Prostate gland (tissue), 2 donors: Measurements from ENCODE around the gene CAB39L. TPM values are rescaled to one million over a fixed set of nuclear protein-coding genes. Genes with fewer than 3 reads are reported as not detected.

Experiments
- DNase-seq: peaks from one replicate; pipeline ENCODE4 v3.0.0-alpha.2; 2019; ENCODE audit warnings: low spot score
- H3K27ac ChIP-seq, 2 donors: fragments of 200-600 bp; sonication (generic); 2 replicates each; pipeline ENCODE4 v1.5.1; 2017 to 2019
- H3K27me3 ChIP-seq: fragments of 200-600 bp; sonication (generic); replicated peaks from 2 replicates; pipeline ENCODE4 v1.5.1; 2019; ENCODE audit not compliant: insufficient read depth
- H3K36me3 ChIP-seq, 2 donors: fragments of 200-600 bp; sonication (generic); 1 replicate in 1 of 2; 2 replicates in 1 of 2; pipeline versions ENCODE4 v1.5.1 to v1.8.1; 2017 to 2019
- H3K4me1 ChIP-seq: fragments of 200-600 bp; sonication (generic); replicated peaks from 2 replicates; pipeline ENCODE4 v1.5.1; 2019
- H3K4me3 ChIP-seq, 2 donors: fragments of 200-600 bp; sonication (generic); 2 replicates each; pipeline ENCODE4 v1.5.1; 2017 to 2019
- H3K9me3 ChIP-seq: fragments of 200-600 bp; sonication (generic); 2 replicates; pipeline ENCODE4 v1.5.1; 2017
- POLR2A ChIP-seq: fragments of 450-650 bp; IDR thresholded peaks from one replicate; pipeline ENCODE4 v1.6.1; 2016; ENCODE audit warnings: antibody characterized with exemption, mild to moderate bottlenecking
- POLR2AphosphoS5 ChIP-seq: sonication (generic); formaldehyde crosslinking; IDR thresholded peaks from one replicate; pipeline ENCODE4 v1.6.1; 2017; ENCODE audit warnings: antibody characterized with exemption
- WGBS: methylation state at CpG from one replicate; pipeline ENCODE4 v1.1.5; 2018; 5-methylcytosine and 5-hydroxymethylcytosine counted together
- intact Hi-C: fragments of 100-400 bp; cut with DNase I; formaldehyde crosslinking; loops from one replicate; pipeline ENCODE4 v1.14.2; 2022
- total RNA-seq, 2 donors: library from RNA; depleted of rRNA; stranded (reverse); fragments of >200 nt; gene quantifications; one replicate each; pipeline ENCODE4 v1.1.0, GENCODE V29; 2016
- TF ChIP-seq, protein P1 (sequence below), 4 experiments: fragments of 200-600 bp in 2 of 4; fragments of 450-650 bp in 2 of 4; sonication (generic) in 2 of 4; IDR thresholded peaks; 1 replicate in 3 of 4; 2 replicates in 1 of 4; pipeline ENCODE4 v1.5.1; 2016 to 2019; ENCODE audit warnings: antibody characterized with exemption in 4 of 4, mild to moderate bottlenecking in 2 of 4, moderate library complexity in 2 of 4

Gene CAB39L
- total RNA-seq, 2 donors from 2014 or later, result 43.9 to 96.5 TPM

GRCh38 chr13:49348751-49349150, 95.1 kb downstream of the CAB39L start:
- Histone ChIP-seq H3K27me3 (no peaks in the 10 kb centered on the region), H3K36me3 (no peaks in the 10 kb centered on the region), H3K9me3 (no peaks in the 10 kb centered on the region), H3K4me3 (no peak overlapping the region), H3K4me1 (no peaks in the 10 kb centered on the region), H3K27ac (no peak overlapping the region)
- TF ChIP-seq POLR2A (no peak), POLR2AphosphoS5 (no peak)
- TF ChIP-seq, protein P1, sequence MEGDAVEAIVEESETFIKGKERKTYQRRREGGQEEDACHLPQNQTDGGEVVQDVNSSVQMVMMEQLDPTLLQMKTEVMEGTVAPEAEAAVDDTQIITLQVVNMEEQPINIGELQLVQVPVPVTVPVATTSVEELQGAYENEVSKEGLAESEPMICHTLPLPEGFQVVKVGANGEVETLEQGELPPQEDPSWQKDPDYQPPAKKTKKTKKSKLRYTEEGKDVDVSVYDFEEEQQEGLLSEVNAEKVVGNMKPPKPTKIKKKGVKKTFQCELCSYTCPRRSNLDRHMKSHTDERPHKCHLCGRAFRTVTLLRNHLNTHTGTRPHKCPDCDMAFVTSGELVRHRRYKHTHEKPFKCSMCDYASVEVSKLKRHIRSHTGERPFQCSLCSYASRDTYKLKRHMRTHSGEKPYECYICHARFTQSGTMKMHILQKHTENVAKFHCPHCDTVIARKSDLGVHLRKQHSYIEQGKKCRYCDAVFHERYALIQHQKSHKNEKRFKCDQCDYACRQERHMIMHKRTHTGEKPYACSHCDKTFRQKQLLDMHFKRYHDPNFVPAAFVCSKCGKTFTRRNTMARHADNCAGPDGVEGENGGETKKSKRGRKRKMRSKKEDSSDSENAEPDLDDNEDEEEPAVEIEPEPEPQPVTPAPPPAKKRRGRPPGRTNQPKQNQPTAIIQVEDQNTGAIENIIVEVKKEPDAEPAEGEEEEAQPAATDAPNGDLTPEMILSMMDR (IDR thresholded peaks at IDR 0.05), result no peak
- no peak for DNase-seq
- intact Hi-C loops, result no loop called here
- WGBS, result 53% methylated on average over 7 of the region's 7 CpGs

DNA sequence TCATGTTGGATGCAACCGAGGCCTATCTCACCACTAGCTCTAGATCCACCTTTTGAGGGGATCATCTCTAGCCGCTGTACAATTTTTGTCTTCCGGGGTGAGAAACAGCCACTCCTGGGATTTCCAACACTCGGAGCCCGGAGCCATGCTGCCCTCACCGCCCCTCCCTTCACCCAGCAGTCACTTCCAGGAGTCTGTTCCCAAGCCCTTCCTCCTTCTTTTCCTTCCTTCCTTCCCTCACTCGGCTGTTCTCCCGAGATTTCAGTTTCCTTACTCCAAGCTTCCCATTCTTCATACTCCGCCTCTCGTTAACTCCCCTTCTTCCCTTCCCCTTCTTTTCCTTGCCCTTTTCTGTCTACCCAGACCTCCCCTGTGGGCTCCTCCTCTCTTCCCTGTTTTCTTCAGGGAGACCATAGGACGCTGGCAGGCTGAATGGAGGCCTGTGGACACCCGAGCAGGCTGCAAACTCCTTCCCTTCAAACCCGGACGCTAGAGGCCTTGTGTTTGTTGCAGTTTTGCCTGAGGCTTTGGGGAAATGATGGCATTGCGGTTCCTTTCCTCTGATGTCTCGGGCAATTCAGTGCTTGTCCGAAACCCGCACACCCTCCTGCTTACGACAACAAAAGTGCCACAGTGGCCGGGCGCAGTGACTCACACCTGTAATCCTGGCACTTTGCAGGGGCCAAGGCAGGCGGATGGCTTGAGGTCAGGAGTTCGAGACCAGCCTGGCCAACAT, 96.0 kb downstream of the CAB39L start:
- TF ChIP-seq, protein P1 (IDR thresholded peaks at IDR 0.05), result no peak
- no peak for TF ChIP-seq POLR2AphosphoS5
- TF ChIP-seq POLR2A, result no peak
- Histone ChIP-seq H3K4me1 (no peaks in the 10 kb centered on the region), H3K27me3 (no peaks in the 10 kb centered on the region), H3K4me3 (no peak overlapping the region), H3K27ac (no peak overlapping the region), H3K36me3 (no peaks in the 10 kb centered on the region), H3K9me3 (no peaks in the 10 kb centered on the region)
- WGBS, result 87% methylated on average over 23 of the region's 23 CpGs
- no peak for DNase-seq
- intact Hi-C loops, result no loop called here

- 67% methylated on average over 5 of the region's 5 CpGs for WGBS
- Histone ChIP-seq H3K4me1 (no peaks in the 10 kb centered on the region), H3K27ac (no peak overlapping the region), H3K27me3 (no peaks in the 10 kb centered on the region), H3K9me3 (no peaks in the 10 kb centered on the region), H3K36me3 (no peaks in the 10 kb centered on the region), H3K4me3 (no peak overlapping the region)
- intact Hi-C loops, result no loop called here
- TF ChIP-seq POLR2AphosphoS5 (no peak), POLR2A (no peak)
- TF ChIP-seq, protein P1 (IDR thresholded peaks at IDR 0.05), result no peak
- DNase-seq, result no peak
Measured at GRCh38 chr13:49346460-49346859, 97.4 kb downstream of the CAB39L start.

DNA sequence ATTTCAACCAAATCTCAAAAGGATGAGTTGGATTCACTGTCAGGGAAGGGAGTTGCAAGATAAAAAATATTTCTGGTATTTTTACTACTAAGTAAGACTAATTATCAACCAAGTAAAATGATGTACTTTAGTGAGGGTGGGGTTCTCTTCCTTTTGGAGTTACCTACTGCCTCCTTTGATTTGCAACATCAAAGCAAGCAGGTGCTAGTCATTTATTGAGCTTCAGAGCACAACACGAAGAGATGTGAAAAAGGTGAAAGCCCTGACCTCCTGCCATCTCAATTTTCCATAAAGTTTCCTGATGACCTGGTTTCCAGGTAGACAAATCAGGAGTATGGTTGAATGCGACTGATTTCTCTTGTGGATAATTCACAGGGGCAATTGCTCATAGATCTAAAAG, 100.1 kb downstream of the CAB39L start:
- no peak overlapping the region for H3K4me3 ChIP-seq
- no peak overlapping the region for H3K27ac ChIP-seq
- no peak for DNase-seq
- no peaks in the 10 kb centered on the region for H3K27me3 ChIP-seq
- TF ChIP-seq, protein P1 (IDR thresholded peaks at IDR 0.05), result no peak
- TF ChIP-seq POLR2A, result no peak
- TF ChIP-seq POLR2AphosphoS5, result no peak
- intact Hi-C loops, result no loop called here
- no peaks in the 10 kb centered on the region for H3K36me3 ChIP-seq
- no peaks in the 10 kb centered on the region for H3K9me3 ChIP-seq
- 52% methylated on average over 2 of the region's 2 CpGs for WGBS
- H3K4me1 ChIP-seq, result no peaks in the 10 kb centered on the region

DNA sequence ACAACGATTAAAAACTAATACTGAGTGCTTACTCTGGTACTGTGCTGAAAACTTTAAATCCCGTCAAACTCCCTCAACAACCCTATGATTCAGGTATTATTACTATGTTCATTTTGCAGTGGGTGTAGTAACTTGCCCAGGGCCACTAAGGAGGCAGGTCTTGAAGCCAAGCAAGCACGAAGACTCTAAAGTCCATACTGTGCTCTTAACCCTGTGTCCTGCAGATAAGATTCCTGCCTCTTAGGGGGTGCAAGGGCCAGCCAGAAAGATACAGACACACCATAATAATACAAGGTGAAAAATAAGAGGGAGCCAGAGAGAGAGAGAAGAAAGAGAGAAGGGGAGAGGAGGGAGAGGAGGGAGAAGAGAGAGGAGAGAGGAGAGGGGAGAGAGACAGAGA, 100.6 kb downstream of the CAB39L start:
- TF ChIP-seq, protein P1 (IDR thresholded peaks at IDR 0.05), result no peak
- TF ChIP-seq POLR2A (no peak), POLR2AphosphoS5 (no peak)
- H3K9me3 ChIP-seq, result no peaks in the 10 kb centered on the region
- no peaks in the 10 kb centered on the region for H3K27me3 ChIP-seq
- H3K27ac ChIP-seq, result no peak overlapping the region
- intact Hi-C loops, result no loop called here
- DNase-seq, result no peak
- 90% methylated on average over 3 of the region's 3 CpGs for WGBS
- no peaks in the 10 kb centered on the region for H3K36me3 ChIP-seq
- H3K4me1 ChIP-seq, result no peaks in the 10 kb centered on the region
- no peak overlapping the region for H3K4me3 ChIP-seq
